Kidney epithelial cell (primary cell): ENCODE measurements around the gene KLHL13. TPM values are rescaled to one million over a fixed set of nuclear protein-coding genes. Genes with fewer than 3 reads are reported as not detected.

ENCODE experiments used
- DNase-seq: peaks from one replicate; pipeline ENCODE4 v3.0.0-alpha.2; 2010; ENCODE audit warnings: low read depth
- H3K27me3 ChIP-seq: 2 replicates; pipeline ENCODE4 v1.6.0; 2011; ENCODE audit warnings: low read length; ENCODE audit not compliant: control insufficient read depth, insufficient read depth
- H3K36me3 ChIP-seq: 2 replicates; pipeline ENCODE4 v1.5.1; 2011; ENCODE audit warnings: low read length; ENCODE audit not compliant: control insufficient read depth, insufficient read depth
- H3K4me3 ChIP-seq: 2 replicates; pipeline ENCODE4 v1.5.1; 2011; ENCODE audit warnings: low read depth, mild to moderate bottlenecking, control low read depth, low read length
- total RNA-seq: library from RNA; depleted of rRNA; stranded (reverse); fragments of >200 nt; gene quantifications from 2 replicates; pipeline ENCODE4 v1.2.3, GENCODE V29; 2015
- TF ChIP-seq, protein P1 (sequence below): IDR thresholded peaks from 2 replicates; pipeline ENCODE4 v1.5.1; 2011; ENCODE audit warnings: mild to moderate bottlenecking, moderate library complexity, low read length, control low read depth, inconsistent platforms; ENCODE audit not compliant: insufficient read depth, poor library complexity, severe bottlenecking

The KLHL13 gene
- total RNA-seq, 1 donor from 2014 or later = 12.7 TPM

DNA sequence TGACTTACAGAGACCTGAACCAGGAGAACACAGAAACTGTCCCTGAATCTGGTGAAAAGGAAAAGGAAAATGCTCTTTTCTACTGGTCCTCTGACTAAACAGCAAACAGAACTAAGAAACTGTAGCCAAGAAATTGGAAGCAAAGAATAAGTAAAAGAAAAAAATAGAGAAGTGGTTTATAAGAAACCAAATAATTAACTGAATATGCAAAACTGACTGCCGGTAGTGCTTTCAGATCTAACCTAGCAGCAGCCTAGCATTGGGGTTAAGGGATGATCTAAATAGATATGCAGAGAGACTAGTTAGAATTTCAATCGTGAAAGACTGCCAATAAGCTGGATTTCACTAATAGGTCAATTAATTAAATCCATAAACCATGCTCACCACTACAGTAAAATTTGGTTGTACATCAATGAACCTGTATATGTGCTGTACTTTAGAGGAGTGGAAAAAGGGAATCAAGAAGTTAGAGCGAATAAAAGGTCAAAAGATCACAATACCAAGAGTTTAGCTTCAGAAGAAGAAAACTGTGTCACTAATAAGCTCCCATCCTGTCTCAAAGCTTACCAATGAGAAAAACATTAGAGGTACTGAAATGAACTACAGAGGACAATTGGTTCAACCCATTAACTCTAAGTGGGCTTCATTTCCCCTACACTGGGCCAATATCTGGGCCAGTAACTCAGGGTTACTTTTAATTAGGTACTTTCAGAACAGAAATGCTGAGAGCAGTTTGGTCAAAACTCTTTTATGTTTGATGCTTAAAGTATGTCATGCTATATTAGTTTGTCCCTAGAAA is 53.6 kb downstream of the KLHL13 start:
- TF ChIP-seq, protein P1, sequence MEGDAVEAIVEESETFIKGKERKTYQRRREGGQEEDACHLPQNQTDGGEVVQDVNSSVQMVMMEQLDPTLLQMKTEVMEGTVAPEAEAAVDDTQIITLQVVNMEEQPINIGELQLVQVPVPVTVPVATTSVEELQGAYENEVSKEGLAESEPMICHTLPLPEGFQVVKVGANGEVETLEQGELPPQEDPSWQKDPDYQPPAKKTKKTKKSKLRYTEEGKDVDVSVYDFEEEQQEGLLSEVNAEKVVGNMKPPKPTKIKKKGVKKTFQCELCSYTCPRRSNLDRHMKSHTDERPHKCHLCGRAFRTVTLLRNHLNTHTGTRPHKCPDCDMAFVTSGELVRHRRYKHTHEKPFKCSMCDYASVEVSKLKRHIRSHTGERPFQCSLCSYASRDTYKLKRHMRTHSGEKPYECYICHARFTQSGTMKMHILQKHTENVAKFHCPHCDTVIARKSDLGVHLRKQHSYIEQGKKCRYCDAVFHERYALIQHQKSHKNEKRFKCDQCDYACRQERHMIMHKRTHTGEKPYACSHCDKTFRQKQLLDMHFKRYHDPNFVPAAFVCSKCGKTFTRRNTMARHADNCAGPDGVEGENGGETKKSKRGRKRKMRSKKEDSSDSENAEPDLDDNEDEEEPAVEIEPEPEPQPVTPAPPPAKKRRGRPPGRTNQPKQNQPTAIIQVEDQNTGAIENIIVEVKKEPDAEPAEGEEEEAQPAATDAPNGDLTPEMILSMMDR = no peak
- Histone ChIP-seq H3K4me3 (no peak overlapping the region), H3K36me3 (no peaks in the 10 kb centered on the region), H3K27me3 (no peaks in the 10 kb centered on the region)
- no peak for DNase-seq

DNA sequence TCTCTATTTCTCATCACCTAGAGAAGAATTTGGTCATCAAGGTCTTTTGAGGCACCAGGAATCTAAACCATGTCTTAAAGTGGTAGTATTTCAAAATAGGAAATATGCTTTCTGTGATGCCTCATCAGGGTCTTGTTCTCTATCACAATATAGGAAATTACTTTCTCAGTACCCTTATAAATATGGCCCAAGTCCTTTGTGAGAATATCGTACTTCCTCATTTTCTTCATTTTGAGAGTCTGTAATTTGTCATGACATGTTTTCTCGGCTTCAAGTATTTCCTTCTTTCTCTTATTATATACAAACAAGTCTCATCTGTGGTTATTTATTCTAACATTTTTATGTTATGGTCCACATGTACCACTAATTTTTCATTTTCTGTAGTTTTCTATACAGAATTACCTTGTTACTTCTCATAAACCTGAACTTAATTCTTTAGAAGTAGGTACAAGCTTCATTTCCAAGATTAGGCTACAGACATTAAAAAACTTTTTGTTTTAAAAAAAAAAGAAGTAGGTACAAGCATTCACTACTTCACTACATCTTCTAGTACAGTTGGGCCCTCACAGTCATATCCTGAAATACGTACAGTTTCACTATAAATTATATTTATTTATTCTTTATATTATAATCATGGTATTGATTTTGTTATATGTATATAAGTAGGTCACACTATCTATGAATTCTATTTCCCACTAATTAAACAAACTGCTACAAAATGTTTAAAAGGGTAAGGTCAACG is 54.4 kb downstream of the KLHL13 start:
- H3K27me3 ChIP-seq = no peaks in the 10 kb centered on the region
- H3K36me3 ChIP-seq = no peaks in the 10 kb centered on the region
- H3K4me3 ChIP-seq = no peak overlapping the region
- TF ChIP-seq, protein P1 = no peak
- no peak for DNase-seq

DNA sequence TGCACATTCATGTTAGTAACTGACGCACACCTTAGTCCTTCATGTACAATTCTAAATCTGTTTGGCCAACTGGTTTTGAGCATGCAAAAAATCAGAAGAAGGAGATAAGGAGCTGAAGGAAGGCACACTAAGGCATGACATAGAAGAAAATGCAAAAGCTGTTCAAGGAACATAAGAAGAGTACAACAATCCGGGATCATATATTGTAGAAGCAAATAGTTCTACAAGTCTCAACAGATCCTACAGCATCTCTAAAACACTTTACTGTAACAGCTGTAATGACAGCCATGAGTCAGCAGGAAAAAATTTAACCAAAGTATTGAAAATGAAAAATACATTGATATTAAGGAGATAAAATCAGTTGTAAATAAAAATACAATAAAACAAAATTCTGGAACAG is 57.7 kb downstream of the KLHL13 start:
- H3K4me3 ChIP-seq = no peak overlapping the region
- no peaks in the 10 kb centered on the region for H3K27me3 ChIP-seq
- no peaks in the 10 kb centered on the region for H3K36me3 ChIP-seq
- TF ChIP-seq, protein P1 = no peak
- DNase-seq = no peak

DNA sequence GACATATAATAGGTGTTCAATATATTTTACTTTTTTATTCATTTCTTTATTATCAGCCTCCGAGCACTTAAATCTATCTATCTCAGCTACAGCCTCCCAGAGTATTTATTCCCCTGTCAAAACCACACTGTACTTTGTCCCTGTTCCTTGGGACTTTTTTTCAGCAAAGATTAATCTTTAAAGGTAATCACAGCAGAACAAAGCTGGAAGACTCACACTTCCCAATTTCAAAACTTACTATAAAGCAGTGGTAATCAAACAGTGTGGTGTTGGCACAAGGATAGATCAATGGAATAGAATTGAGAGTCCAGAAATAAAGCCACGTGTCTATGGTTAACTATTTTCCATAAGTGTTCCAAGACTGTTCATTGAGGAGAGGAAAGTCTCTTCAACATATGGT is 59.7 kb downstream of the KLHL13 start:
- H3K27me3 ChIP-seq = no peaks in the 10 kb centered on the region

DNA sequence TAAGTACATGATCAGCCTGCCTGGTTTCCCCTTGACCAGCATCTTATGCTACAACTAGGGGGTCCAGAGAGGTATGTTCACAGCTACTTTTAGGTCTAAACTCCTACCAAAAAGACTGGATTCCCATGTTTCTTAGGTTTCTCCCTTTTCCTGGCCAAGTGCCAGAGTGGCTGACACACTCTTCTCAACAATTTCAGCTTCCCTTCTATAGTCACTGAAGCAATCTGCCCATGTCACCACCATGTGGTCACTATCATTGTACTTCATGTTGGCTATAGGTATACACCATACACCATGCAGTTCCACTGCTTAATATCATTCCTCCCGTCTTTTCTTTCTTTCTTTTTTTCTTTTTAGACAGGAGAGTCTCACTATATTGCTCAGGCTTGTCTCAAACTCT is 66.9 kb downstream of the KLHL13 start:
- no peak for DNase-seq
- Histone ChIP-seq H3K4me3 (no peak overlapping the region), H3K27me3 (no peaks in the 10 kb centered on the region), H3K36me3 (no peaks in the 10 kb centered on the region)
- TF ChIP-seq, protein P1 = no peak

More for the DNA sequence above, 59.7 kb downstream of the KLHL13 start:
- TF ChIP-seq, protein P1 = no peak
- DNase-seq = no peak
- Histone ChIP-seq H3K36me3 (no peaks in the 10 kb centered on the region), H3K4me3 (no peak overlapping the region)
